OCI-LY3 (cell line): ENCODE results near the gene TRIM60.

Source experiments
- EZH2phosphoT487 ChIP-seq: fragments of 200-600 bp; shearing (Covaris generic); IDR thresholded peaks from 2 replicates; pipeline ENCODE4 v1.6.1; 2018; ENCODE audit warnings: antibody characterized with exemption, mixed run types, low read depth
- TF ChIP-seq, protein P1 (sequence below): fragments of 200-600, 300-600 bp; sonication (generic); IDR thresholded peaks from 2 replicates; pipeline ENCODE4 v1.5.1; 2014; ENCODE audit warnings: antibody characterized with exemption, low read length, low read depth

DNA sequence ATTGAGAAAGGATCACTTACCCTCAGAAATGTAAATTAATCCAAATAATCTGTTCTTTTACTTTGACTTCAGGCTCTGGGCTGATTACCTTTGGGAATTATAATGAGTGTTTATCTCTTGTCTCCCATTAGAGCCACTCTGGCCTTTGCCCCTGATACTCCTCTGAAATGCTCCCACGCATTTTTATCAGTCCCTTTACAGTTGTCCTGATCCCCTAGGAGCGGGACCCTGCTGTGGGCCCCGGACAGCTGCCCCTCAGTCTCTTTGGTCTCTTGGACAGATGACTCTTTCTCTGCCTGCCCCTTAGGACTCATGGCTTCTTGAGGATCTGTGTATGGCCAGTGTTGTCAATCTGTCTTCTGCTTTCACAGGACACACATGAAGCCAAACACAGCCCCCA, 20.8 kb downstream of the TRIM60 start:
- TF ChIP-seq, protein P1, sequence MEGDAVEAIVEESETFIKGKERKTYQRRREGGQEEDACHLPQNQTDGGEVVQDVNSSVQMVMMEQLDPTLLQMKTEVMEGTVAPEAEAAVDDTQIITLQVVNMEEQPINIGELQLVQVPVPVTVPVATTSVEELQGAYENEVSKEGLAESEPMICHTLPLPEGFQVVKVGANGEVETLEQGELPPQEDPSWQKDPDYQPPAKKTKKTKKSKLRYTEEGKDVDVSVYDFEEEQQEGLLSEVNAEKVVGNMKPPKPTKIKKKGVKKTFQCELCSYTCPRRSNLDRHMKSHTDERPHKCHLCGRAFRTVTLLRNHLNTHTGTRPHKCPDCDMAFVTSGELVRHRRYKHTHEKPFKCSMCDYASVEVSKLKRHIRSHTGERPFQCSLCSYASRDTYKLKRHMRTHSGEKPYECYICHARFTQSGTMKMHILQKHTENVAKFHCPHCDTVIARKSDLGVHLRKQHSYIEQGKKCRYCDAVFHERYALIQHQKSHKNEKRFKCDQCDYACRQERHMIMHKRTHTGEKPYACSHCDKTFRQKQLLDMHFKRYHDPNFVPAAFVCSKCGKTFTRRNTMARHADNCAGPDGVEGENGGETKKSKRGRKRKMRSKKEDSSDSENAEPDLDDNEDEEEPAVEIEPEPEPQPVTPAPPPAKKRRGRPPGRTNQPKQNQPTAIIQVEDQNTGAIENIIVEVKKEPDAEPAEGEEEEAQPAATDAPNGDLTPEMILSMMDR = no peak
- no peak for TF ChIP-seq EZH2phosphoT487
